Esophagus muscularis mucosa (tissue), 4 donors: ENCODE measurements around the gene PPIP5K2.

ENCODE experiments used
- CTCF ChIP-seq, 3 experiments: fragments of 200-600 bp in 2 of 3; fragments of 450-650 bp in 1 of 3; sonication (generic) in 2 of 3; IDR thresholded peaks; one replicate each; pipeline ENCODE4 v1.5.1; 2017 to 2019; ENCODE audit warnings: antibody characterized with exemption in 3 of 3, mild to moderate bottlenecking in 2 of 3, moderate library complexity in 1 of 3
- EP300 ChIP-seq: sonication (generic); formaldehyde crosslinking; IDR thresholded peaks from one replicate; pipeline ENCODE4 v1.6.1; 2017; ENCODE audit warnings: antibody characterized with exemption
- POLR2A ChIP-seq: fragments of 450-650 bp; IDR thresholded peaks from one replicate; pipeline ENCODE4 v1.6.1; 2017; ENCODE audit warnings: antibody characterized with exemption, moderate library complexity, mild to moderate bottlenecking, low read depth

- no peak for TF ChIP-seq POLR2A
- TF ChIP-seq CTCF (IDR thresholded peaks at IDR 0.05): no peak
- no peak for TF ChIP-seq EP300
Observed at GRCh38 chr5:103122242-103122641, 2.1 kb downstream of the PPIP5K2 start.
